Measurements from ENCODE around the gene TAS1R3.
"Not testable (repeated sequence)": the region's sequence is repeated elsewhere in the genome, so short reads cannot be mapped to it uniquely, and the experiment has no call there.

Gene TAS1R3

GRCh38 chr1:1364266-1364665 is 33.2 kb downstream of the TAS1R3 start:
- DNase-seq (ENCODE audit: extremely low read depth in 1 of 2, low read depth in 1 of 2) = no peak

- no peak for DNase-seq (ENCODE audit: extremely low read depth in 1 of 2, low read depth in 1 of 2)
Observed at GRCh38 chr1:1365875-1366698, 35.0 kb downstream of the TAS1R3 start.

GRCh38 chr1:1366699-1367066 is 35.6 kb downstream of the TAS1R3 start:
- DNase-seq (ENCODE audit: extremely low read depth in 1 of 2, low read depth in 1 of 2) = no peak

- DNase-seq (ENCODE audit: extremely low read depth in 1 of 2, low read depth in 1 of 2) = no peak
Observed at GRCh38 chr1:1367315-1367714, 36.2 kb downstream of the TAS1R3 start.

GRCh38 chr1:1370094-1370493 is 39.0 kb downstream of the TAS1R3 start:
- DNase-seq (ENCODE audit: extremely low read depth in 1 of 2, low read depth in 1 of 2) = not testable (repeated sequence)

- DNase-seq (ENCODE audit: extremely low read depth in 1 of 2, low read depth in 1 of 2) = no peak
Observed at GRCh38 chr1:1370771-1371300, 39.8 kb downstream of the TAS1R3 start.

GRCh38 chr1:1371364-1371745 is 40.3 kb downstream of the TAS1R3 start:
- DNase-seq (ENCODE audit: extremely low read depth in 1 of 2, low read depth in 1 of 2) = peak; percentile 42 to 83

GRCh38 chr1:1371746-1372711 is 40.9 kb downstream of the TAS1R3 start:
- DNase-seq (ENCODE audit: extremely low read depth in 1 of 2, low read depth in 1 of 2) = peak; percentile 44 to 66

GRCh38 chr1:1373051-1373814 is 42.2 kb downstream of the TAS1R3 start:
- DNase-seq (ENCODE audit: extremely low read depth in 1 of 2, low read depth in 1 of 2) = no peak

GRCh38 chr1:1373815-1374588 is 42.9 kb downstream of the TAS1R3 start:
- DNase-seq (ENCODE audit: extremely low read depth in 1 of 2, low read depth in 1 of 2) = no peak

- DNase-seq (ENCODE audit: extremely low read depth in 1 of 2, low read depth in 1 of 2) = no peak
Observed at GRCh38 chr1:1374589-1374928, 43.5 kb downstream of the TAS1R3 start.

GRCh38 chr1:1374929-1375662 is 44.0 kb downstream of the TAS1R3 start, which contains the start of gene AURKAIP1:
TSS of gene AURKAIP1 (minus strand) at chr1:1375207. CDS start at chr1:1374756, 451 bp downstream.
- DNase-seq (ENCODE audit: extremely low read depth in 1 of 2, low read depth in 1 of 2) = peak; percentile 85 to 91

GRCh38 chr1:1376551-1377226 is 45.6 kb downstream of the TAS1R3 start:
- DNase-seq (ENCODE audit: extremely low read depth in 1 of 2, low read depth in 1 of 2) = no peak

GRCh38 chr1:1377540-1378205 is 46.6 kb downstream of the TAS1R3 start:
- no peak for DNase-seq (ENCODE audit: extremely low read depth in 1 of 2, low read depth in 1 of 2)

- no peak for DNase-seq (ENCODE audit: extremely low read depth in 1 of 2, low read depth in 1 of 2)
Observed at GRCh38 chr1:1380860-1381259, 49.8 kb downstream of the TAS1R3 start.

- no peak for DNase-seq (ENCODE audit: extremely low read depth in 1 of 2, low read depth in 1 of 2)
Observed at GRCh38 chr1:1381294-1381693, 50.2 kb downstream of the TAS1R3 start.

Measured in activated CD8-positive, alpha-beta memory T cell treated with anti-CD3 and anti-CD28 coated beads for 1 hour (primary cell).